Activated naive CD4-positive, alpha-beta T cell treated with anti-CD3 and anti-CD28 coated beads, Interleukin-2, amount 50 U/mL, for 72 hours (primary cell): ENCODE results near the gene SLC44A1. TPM values are rescaled to one million over a fixed set of nuclear protein-coding genes. Genes with fewer than 3 reads are reported as not detected.

Experiments used
- ATAC-seq, 2 donors: fragments of 150-1000 bp; cut with Tn5 transposase; 2 replicates each; pipeline ENCODE4 v1.10.0; 2021; ENCODE audit warnings: mild to moderate bottlenecking in 2 of 2, moderate library complexity in 2 of 2
- DNase-seq, 2 donors: peaks; one replicate each; pipeline ENCODE4 v3.0.0; 2021 to 2022; ENCODE audit warnings: low spot score in 2 of 2
- H3K27ac Mint-ChIP-seq, 2 donors: one replicate each; pipeline ENCODE4 v1.8.0; 2022; ENCODE audit warnings: mild to moderate bottlenecking in 2 of 2, mixed read lengths in 2 of 2
- H3K36me3 Mint-ChIP-seq, 2 donors: one replicate each; pipeline ENCODE4 v1.8.0; 2022; ENCODE audit warnings: mixed read lengths in 2 of 2
- H3K9me3 Mint-ChIP-seq, 2 donors: one replicate each; pipeline ENCODE4 v1.8.0; 2022; ENCODE audit warnings: mixed read lengths in 2 of 2
- total RNA-seq, 2 donors: library from RNA; stranded (reverse); gene quantifications; one replicate each; pipeline ENCODE4 v1.2.3, GENCODE V29; 2022

Gene SLC44A1
- total RNA-seq, 2 donors from 2014 or later, result 6.0 to 11.2 TPM

- H3K9me3 Mint-ChIP-seq, result peaks cover 11 to 13% of the 10 kb centered on the region in 2 donors
- H3K27ac Mint-ChIP-seq, result peak overlapping the region in 1 of 2 donors; percentile 29
- peak; percentile 56 to 61 for DNase-seq
- peak; percentile 96 for ATAC-seq
- peaks cover 12 to 14% of the 10 kb centered on the region in 2 donors for H3K36me3 Mint-ChIP-seq
Observed at GRCh38 chr9:105405514-105406131, 161.2 kb downstream of the SLC44A1 start.

- Mint-ChIP-seq H3K9me3 (peaks cover 11 to 13% of the 10 kb centered on the region in 2 donors), H3K27ac (no peak overlapping the region), H3K36me3 (peaks cover 12 to 14% of the 10 kb centered on the region in 2 donors)
- DNase-seq (no peak), ATAC-seq (no peak)
Observed at GRCh38 chr9:105406369-105406768, 161.9 kb downstream of the SLC44A1 start.

GRCh38 chr9:105413525-105413924 lies 169.1 kb downstream of the SLC44A1 start:
- Mint-ChIP-seq H3K36me3 (peaks cover 8 to 12% of the 10 kb centered on the region in 2 donors), H3K27ac (no peak overlapping the region), H3K9me3 (peaks cover 10 to 15% of the 10 kb centered on the region in 2 donors)
- DNase-seq (no peak), ATAC-seq (no peak)

DNA sequence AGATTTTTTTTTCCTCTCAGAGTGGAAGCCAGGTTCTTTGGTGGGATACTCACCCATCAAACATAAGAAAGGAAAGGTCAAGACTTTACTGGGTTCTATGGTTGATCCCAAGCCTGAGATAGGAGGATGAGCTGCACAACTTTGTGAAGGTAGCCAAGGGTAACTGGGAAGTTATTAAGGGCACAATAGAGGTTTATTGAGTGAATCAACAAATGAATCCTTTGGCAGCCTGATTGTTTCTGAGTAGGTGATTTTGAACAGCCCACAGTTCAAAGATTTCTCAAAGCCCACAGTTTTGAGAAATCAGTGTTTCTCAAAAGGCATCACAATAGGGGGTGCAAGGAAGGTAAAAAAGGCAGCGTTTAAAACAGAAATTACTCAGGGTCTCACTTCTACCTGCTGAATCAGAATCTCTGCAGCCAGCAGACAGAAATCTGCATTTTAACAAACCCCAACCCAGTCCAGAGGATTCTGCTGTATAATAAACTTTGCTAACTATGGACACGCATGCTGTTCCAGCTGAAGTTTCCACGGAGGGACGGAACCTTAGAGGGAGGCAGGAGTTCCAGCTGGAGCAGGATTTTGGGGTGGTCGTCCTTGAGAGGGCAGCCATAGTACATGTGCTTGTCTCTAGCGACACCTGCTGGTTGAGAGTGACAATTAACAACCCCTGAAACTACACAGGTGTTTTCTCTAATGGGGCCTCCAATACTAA lies 170.7 kb downstream of the SLC44A1 start:
- DNase-seq, result peak in 1 of 2 donors; percentile 59
- H3K9me3 Mint-ChIP-seq, result peaks cover 3 to 10% of the 10 kb centered on the region in 2 donors
- peak; percentile 63 to 86 for ATAC-seq
- no peak overlapping the region for H3K27ac Mint-ChIP-seq
- peaks cover 0 to 5% of the 10 kb centered on the region in 2 donors for H3K36me3 Mint-ChIP-seq

DNA sequence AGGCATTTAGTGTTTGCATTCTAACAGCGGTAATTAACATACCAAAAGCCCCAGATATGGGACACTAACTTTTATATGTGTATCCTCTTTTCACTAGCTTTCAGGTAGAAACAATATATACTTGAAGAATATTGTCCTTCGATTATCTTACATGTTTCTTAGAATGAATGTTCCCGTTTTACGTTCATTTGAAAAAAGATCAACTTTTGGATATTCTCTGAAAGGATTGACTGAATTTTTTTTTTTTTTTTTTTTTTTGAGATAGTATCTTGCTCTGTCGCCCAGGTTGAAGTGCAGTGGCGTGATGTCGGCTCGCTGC lies 171.2 kb downstream of the SLC44A1 start:
- DNase-seq (no peak), ATAC-seq (no peak)
- Mint-ChIP-seq H3K9me3 (peaks cover 3 to 10% of the 10 kb centered on the region in 2 donors), H3K36me3 (peaks cover 0 to 5% of the 10 kb centered on the region in 2 donors), H3K27ac (no peak overlapping the region)

DNA sequence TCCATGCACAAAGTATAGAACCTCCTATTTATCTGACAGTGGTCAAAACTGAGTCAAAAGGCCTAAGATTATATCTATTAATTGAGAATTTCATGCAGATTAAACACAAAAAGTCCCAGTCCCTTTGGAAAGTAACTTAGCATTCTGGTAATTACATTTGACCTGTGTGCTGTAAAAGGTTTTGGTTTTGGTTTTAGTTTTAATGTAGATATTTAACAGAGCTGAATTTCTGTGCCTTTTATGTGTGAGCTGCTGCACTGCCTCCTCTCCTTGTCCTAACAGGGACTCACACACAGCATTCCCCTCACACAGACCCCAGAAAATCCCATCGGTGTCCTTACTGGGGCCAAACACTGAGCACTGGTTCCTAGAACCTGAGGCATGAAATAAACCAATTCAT lies 172.4 kb downstream of the SLC44A1 start:
- Mint-ChIP-seq H3K27ac (peak overlapping the region in 1 of 2 donors; percentile 39), H3K36me3 (peaks cover 0 to 5% of the 10 kb centered on the region in 2 donors), H3K9me3 (peaks cover 3 to 5% of the 10 kb centered on the region in 2 donors)
- DNase-seq (no peak), ATAC-seq (no peak)

GRCh38 chr9:105418588-105419500 lies 174.4 kb downstream of the SLC44A1 start:
- H3K9me3 Mint-ChIP-seq, result no peaks in the 10 kb centered on the region
- ATAC-seq (no peak), DNase-seq (no peak)
- H3K27ac Mint-ChIP-seq, result no peak overlapping the region
- H3K36me3 Mint-ChIP-seq, result no peaks in the 10 kb centered on the region

- Mint-ChIP-seq H3K9me3 (no peaks in the 10 kb centered on the region), H3K36me3 (no peaks in the 10 kb centered on the region), H3K27ac (no peak overlapping the region)
- DNase-seq (no peak), ATAC-seq (no peak)
Observed at GRCh38 chr9:105419816-105420597, 175.6 kb downstream of the SLC44A1 start.

DNA sequence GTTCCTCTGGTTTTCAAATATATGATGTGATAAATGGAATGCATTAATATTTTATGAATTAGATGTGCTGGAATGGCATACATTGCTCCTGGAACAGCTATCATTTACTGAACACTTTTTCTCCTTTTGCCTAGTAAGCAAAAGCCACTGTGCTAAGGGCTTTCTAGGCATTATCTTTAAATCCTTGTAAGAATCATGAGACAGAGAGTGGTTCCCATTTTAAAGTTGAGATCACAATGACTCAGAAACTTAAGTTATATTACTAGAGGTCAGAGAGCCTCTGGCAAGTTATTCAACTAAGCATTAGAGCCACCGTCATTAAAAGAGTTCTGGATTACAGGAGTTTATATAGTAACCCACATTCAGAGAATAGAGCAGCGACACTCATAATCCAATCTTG lies 176.7 kb downstream of the SLC44A1 start:
- ATAC-seq (no peak), DNase-seq (no peak)
- H3K27ac Mint-ChIP-seq, result no peak overlapping the region
- no peaks in the 10 kb centered on the region for H3K9me3 Mint-ChIP-seq
- H3K36me3 Mint-ChIP-seq, result no peaks in the 10 kb centered on the region

- ATAC-seq (no peak), DNase-seq (no peak)
- no peak overlapping the region for H3K27ac Mint-ChIP-seq
- no peaks in the 10 kb centered on the region for H3K36me3 Mint-ChIP-seq
- no peaks in the 10 kb centered on the region for H3K9me3 Mint-ChIP-seq
Observed at GRCh38 chr9:105421864-105422263, 177.4 kb downstream of the SLC44A1 start.

- Mint-ChIP-seq H3K36me3 (no peaks in the 10 kb centered on the region), H3K9me3 (no peaks in the 10 kb centered on the region), H3K27ac (no peak overlapping the region)
- DNase-seq, result no peak
- ATAC-seq, result peak in 1 of 2 donors; percentile 55
Observed at GRCh38 chr9:105425816-105426433, 181.5 kb downstream of the SLC44A1 start.

DNA sequence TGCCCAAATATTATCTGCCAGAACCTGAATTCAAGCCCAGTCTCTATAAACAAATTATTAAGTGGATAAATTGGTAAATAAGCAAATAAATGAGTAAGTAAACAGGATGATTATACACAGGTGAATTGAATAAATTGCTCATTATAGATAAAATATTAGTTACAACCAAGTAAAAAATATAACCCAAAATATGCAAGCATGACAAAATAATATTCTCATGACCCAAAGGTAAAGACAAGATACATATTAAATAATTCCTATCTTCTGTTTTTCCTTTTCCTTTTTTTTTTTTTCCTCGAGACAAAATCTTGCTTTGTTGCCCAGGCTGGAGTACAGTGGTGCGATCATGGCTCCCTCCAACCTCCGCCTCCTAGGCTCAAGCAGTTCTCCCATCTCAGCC lies 182.2 kb downstream of the SLC44A1 start:
- no peaks in the 10 kb centered on the region for H3K36me3 Mint-ChIP-seq
- ATAC-seq, result no peak

GRCh38 chr9:105431424-105432246 lies 187.2 kb downstream of the SLC44A1 start:
- peaks cover 0 to 5% of the 10 kb centered on the region in 2 donors for H3K9me3 Mint-ChIP-seq
- no peaks in the 10 kb centered on the region for H3K36me3 Mint-ChIP-seq
- H3K27ac Mint-ChIP-seq, result no peak overlapping the region
- ATAC-seq (no peak), DNase-seq (no peak)

More for the DNA sequence above, 182.2 kb downstream of the SLC44A1 start:
- H3K27ac Mint-ChIP-seq, result no peak overlapping the region
- DNase-seq, result no peak
- no peaks in the 10 kb centered on the region for H3K9me3 Mint-ChIP-seq

GRCh38 chr9:105432247-105432842 lies 187.9 kb downstream of the SLC44A1 start:
- Mint-ChIP-seq H3K9me3 (peaks cover 0 to 5% of the 10 kb centered on the region in 2 donors), H3K27ac (no peak overlapping the region), H3K36me3 (no peaks in the 10 kb centered on the region)
- DNase-seq, result no peak
- no peak for ATAC-seq

DNA sequence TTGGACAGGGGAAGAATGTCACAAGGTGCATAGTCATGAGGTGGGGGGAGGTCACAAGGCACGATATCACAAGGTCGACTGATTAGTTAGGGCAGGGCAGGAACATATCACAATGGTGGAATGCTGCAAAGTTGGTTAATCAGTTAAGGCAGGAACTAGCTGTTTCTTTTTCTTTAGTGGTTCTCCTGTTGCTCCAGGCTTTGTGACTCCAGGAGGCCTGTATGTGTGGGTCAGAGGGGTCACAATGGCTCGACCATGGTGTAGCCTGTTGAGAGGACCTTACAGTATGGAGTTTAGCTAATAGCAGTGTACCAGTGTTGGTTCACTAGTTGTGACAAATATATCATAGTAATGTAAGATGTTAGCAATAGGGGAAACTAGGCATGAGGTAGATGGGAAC lies 191.0 kb downstream of the SLC44A1 start:
- no peak overlapping the region for H3K27ac Mint-ChIP-seq
- H3K9me3 Mint-ChIP-seq, result peaks cover 0 to 5% of the 10 kb centered on the region in 2 donors
- no peak for ATAC-seq
- no peaks in the 10 kb centered on the region for H3K36me3 Mint-ChIP-seq
- no peak for DNase-seq
